Chondrocyte (in vitro differentiated cells): Measurements from ENCODE around the gene GASK1A. TPM values are rescaled to one million over a fixed set of nuclear protein-coding genes. Genes with fewer than 3 reads are reported as not detected.

Source experiments
- DNase-seq: peaks from one replicate; pipeline ENCODE4 v3.0.0; 2021; ENCODE audit warnings: mixed read lengths, low spot score
- H3K27ac Mint-ChIP-seq: one replicate; pipeline ENCODE4 v1.8.0; 2021; ENCODE audit warnings: mild to moderate bottlenecking, moderate library complexity, mixed read lengths; ENCODE audit not compliant: unreplicated experiment
- H3K27me3 Mint-ChIP-seq: 2 replicates; pipeline ENCODE4 v1.8.0; 2021; ENCODE audit warnings: low read depth, mixed read lengths
- H3K36me3 Mint-ChIP-seq: 2 replicates; pipeline ENCODE4 v1.8.0; 2021; ENCODE audit warnings: low read depth, mixed read lengths
- H3K4me1 Mint-ChIP-seq: 2 replicates; pipeline ENCODE4 v1.8.0; 2021; ENCODE audit warnings: low read depth, mild to moderate bottlenecking, mixed read lengths
- H3K4me3 Mint-ChIP-seq: one replicate; pipeline ENCODE4 v1.8.0; 2021; ENCODE audit warnings: mild to moderate bottlenecking, moderate library complexity, mixed read lengths; ENCODE audit not compliant: unreplicated experiment
- H3K9me3 Mint-ChIP-seq: 2 replicates; pipeline ENCODE4 v1.8.0; 2021; ENCODE audit warnings: low read depth, mixed read lengths
- long read RNA-seq: library from polyadenylated mRNA; stranded (forward); transcript quantifications from one replicate; pipeline ENCODE4 v2.0.0, GENCODE V29; 2021
- total RNA-seq: library from RNA; stranded (reverse); gene quantifications from 3 replicates; pipeline ENCODE4 v1.2.1, GENCODE V29; 2021
- TF ChIP-seq, protein P1 (sequence below): fragments of 200-600 bp; sonication (generic); IDR thresholded peaks from 2 replicates; pipeline ENCODE4 v1.5.0; 2021; ENCODE audit warnings: antibody characterized with exemption, mild to moderate bottlenecking, moderate library complexity

Gene GASK1A
- total RNA-seq, result 0.17 TPM in 1 of 3 replicates, not detected in the others
- long read RNA-seq, result 0 reads

DNA sequence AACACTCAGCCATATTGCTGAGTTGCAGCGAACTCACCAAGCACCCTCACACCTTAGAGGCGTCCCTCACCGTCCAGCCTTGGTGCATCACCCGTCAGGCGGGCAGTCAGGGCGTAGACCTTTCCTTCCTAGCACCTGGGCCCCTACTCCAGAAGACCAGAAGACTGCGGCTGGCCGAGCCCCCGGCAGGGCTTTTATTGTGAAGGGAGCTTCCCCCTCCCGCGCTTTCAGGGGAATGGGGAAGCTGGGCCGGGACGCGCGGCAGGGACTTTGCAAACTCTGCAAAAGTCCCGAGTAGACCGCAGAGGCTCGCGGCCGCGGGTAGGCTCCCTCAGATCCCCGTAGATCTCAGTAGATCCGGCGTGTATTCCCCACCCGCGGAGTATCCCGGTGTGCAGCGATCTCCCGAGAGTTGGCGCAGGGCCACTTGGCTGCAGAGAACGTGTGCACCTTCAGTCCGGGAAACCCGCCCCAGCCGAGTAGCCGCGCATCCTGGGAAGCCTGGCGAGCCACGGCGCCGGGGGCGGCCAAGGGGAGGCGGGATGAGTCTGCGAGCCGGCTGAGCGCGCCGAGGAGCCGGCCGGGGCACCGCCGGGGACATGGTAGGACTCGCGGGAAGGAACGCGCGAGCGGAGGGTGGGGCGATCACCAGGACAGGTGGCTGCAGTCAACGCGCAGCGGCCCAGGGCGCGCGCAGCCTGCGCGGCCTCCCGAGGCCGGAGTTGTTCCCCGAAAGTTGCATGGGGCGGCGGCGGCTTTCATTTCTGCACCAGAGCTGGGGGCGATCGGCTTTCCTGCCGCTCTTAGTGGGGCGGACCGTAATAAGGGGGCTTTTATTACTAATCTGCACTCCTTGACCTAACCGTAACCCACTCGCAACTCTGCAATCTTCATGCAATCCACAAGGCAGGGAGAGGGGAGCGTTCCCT is at the start of gene GASK1A:
Gene GASK1A (plus strand): TSS at position 268 of the 929 bp plus-strand sequence. CDS start 332 bp downstream, at position 600.
- H3K27ac Mint-ChIP-seq, result no peak within 1 kb of the TSS
- peaks cover 25% of the 10 kb centered on the region for H3K9me3 Mint-ChIP-seq
- TF ChIP-seq, protein P1, sequence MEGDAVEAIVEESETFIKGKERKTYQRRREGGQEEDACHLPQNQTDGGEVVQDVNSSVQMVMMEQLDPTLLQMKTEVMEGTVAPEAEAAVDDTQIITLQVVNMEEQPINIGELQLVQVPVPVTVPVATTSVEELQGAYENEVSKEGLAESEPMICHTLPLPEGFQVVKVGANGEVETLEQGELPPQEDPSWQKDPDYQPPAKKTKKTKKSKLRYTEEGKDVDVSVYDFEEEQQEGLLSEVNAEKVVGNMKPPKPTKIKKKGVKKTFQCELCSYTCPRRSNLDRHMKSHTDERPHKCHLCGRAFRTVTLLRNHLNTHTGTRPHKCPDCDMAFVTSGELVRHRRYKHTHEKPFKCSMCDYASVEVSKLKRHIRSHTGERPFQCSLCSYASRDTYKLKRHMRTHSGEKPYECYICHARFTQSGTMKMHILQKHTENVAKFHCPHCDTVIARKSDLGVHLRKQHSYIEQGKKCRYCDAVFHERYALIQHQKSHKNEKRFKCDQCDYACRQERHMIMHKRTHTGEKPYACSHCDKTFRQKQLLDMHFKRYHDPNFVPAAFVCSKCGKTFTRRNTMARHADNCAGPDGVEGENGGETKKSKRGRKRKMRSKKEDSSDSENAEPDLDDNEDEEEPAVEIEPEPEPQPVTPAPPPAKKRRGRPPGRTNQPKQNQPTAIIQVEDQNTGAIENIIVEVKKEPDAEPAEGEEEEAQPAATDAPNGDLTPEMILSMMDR, result no peak

DNA sequence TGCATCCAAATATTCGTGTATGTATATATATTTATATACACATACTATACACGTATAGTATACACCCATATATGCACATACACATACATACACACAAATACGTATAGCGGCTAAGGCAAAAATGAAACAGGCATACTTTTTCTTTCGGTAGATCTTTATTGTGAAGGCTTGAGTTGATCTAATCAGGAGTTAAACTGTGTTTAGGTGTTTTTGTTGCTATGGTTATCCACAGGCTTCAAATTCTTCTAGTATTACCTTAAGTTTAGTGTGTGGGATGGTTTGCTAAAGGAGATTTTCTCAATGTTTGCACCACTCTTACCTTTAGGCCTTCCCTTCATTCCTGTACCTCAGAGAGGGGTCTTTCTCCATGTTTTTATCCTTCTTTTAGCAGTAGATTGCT is 45.0 kb upstream of the GASK1A start:
- TF ChIP-seq, protein P1, result no peak
- Mint-ChIP-seq H3K4me3 (no peak overlapping the region), H3K4me1 (no peaks in the 10 kb centered on the region), H3K27ac (no peak overlapping the region), H3K36me3 (no peaks in the 10 kb centered on the region), H3K9me3 (no peaks in the 10 kb centered on the region), H3K27me3 (peaks cover 13% of the 10 kb centered on the region)
- no peak for DNase-seq

More for the DNA sequence above, at the start of gene GASK1A:
- H3K36me3 Mint-ChIP-seq, result peaks cover 3% of the 10 kb centered on the region
- H3K4me1 Mint-ChIP-seq, result peaks cover 8% of the 10 kb centered on the region
- peaks cover 38% of the 10 kb centered on the region for H3K27me3 Mint-ChIP-seq
- DNase-seq, result no peak
- peak within 1 kb of the TSS; percentile 69 for H3K4me3 Mint-ChIP-seq

DNA sequence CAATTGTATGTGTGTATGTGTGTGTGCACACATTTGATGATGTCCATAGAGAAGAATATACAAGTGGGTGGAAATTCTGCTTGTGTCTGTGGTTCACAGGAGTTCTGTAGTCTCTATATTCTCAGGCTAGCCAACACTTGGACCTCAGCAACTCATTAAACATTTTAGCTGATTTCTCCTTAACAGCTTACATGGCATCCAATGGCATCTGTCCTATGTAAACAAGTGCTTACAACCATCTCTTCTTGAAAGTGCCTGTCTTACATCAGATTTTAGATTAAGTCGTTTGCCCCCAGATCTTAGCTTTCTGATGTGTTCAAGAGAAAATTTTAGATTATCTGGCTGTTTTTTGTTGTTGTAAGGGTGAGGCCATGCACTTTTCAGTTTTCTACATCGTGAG is 44.2 kb upstream of the GASK1A start:
- Mint-ChIP-seq H3K4me3 (no peak overlapping the region), H3K4me1 (no peaks in the 10 kb centered on the region)
- no peak for DNase-seq

GRCh38 chr3:42935472-42935871 is 43.6 kb upstream of the GASK1A start:
- Mint-ChIP-seq H3K4me1 (no peaks in the 10 kb centered on the region), H3K27me3 (peaks cover 20% of the 10 kb centered on the region), H3K36me3 (no peaks in the 10 kb centered on the region), H3K4me3 (no peak overlapping the region), H3K9me3 (no peaks in the 10 kb centered on the region), H3K27ac (no peak overlapping the region)
- no peak for DNase-seq
- TF ChIP-seq, protein P1, result no peak

More for the DNA sequence above, 44.2 kb upstream of the GASK1A start:
- Mint-ChIP-seq H3K9me3 (no peaks in the 10 kb centered on the region), H3K27ac (no peak overlapping the region), H3K27me3 (peaks cover 19% of the 10 kb centered on the region), H3K36me3 (no peaks in the 10 kb centered on the region)
- TF ChIP-seq, protein P1, result no peak

GRCh38 chr3:42936157-42936981 is 42.7 kb upstream of the GASK1A start:
- no peak for DNase-seq
- Mint-ChIP-seq H3K9me3 (no peaks in the 10 kb centered on the region), H3K27me3 (peaks cover 22% of the 10 kb centered on the region), H3K4me1 (no peaks in the 10 kb centered on the region), H3K36me3 (no peaks in the 10 kb centered on the region), H3K4me3 (no peak overlapping the region), H3K27ac (no peak overlapping the region)
- TF ChIP-seq, protein P1, result no peak
